HepG2 (cell line): ENCODE data around the gene EFNA2. TPM values are rescaled to one million over a fixed set of nuclear protein-coding genes. Genes with fewer than 3 reads are reported as not detected.
A peak's percentile ranks its signal among the peaks of the same experiment; 100 is the strongest.

ENCODE experiments used
- ASH2L ChIP-seq: fragments of 300-600, 200-600 bp; sonication (generic); IDR thresholded peaks from 2 replicates; pipeline ENCODE4 v1.7.0; 2017; ENCODE audit warnings: low read depth, mild to moderate bottlenecking, moderate library complexity, mixed read lengths, low read length; ENCODE audit not compliant: insufficient read length
- HMG20B ChIP-seq: conservative IDR thresholded peaks from 2 replicates; pipeline ENCODE4 v1.6.1; 2016; ENCODE audit warnings: missing genetic modification reagents, missing compliant biosample characterization
- POLR2AphosphoS5 ChIP-seq: IDR thresholded peaks from 2 replicates; pipeline ENCODE4 v1.6.1; 2012; ENCODE audit warnings: low read depth, low read length
- PRMT3 ChIP-seq: sonication (generic); formaldehyde crosslinking; IDR thresholded peaks from 2 replicates; pipeline ENCODE4 v1.8.1; 2022; ENCODE audit warnings: low read depth, mild to moderate bottlenecking, moderate library complexity, missing genetic modification reagents, borderline replicate concordance
- SRSF4 ChIP-seq: fragments of 200-400 bp; formaldehyde crosslinking; IDR thresholded peaks from one replicate; pipeline ENCODE4 v1.6.1; 2018; ENCODE audit warnings: mild to moderate bottlenecking, low read depth, low read length, moderate library complexity; ENCODE audit not compliant: poor library complexity, severe bottlenecking
- ZNF407 ChIP-seq: sonication (generic); formaldehyde crosslinking; IDR thresholded peaks from one replicate; pipeline ENCODE4 v1.5.1; 2020; ENCODE audit warnings: mild to moderate bottlenecking, missing genetic modification reagents; ENCODE audit errors: not compliant biosample characterization
- ZNF879 ChIP-seq: sonication (generic); formaldehyde crosslinking; IDR thresholded peaks from 2 replicates; pipeline ENCODE4 v1.8.1; 2023; ENCODE audit warnings: missing genetic modification reagents
- polyA plus RNA-seq, 8 experiments: library from polyadenylated mRNA; depleted of rRNA in 3 of 8; stranded (reverse) in 7 of 8; unstranded in 1 of 8; fragments of >200 nt; fragmentation: Illumina TruSeq in 4 of 8; extraction: Trizol in 4 of 8; gene quantifications; 2 replicates each; pipeline versions ENCODE4 v1.2.1 to v1.2.3, GENCODE V29; 2011 to 2016; ENCODE audit warnings: low read depth in 4 of 8, missing spikeins in 1 of 8, mixed read lengths in 1 of 8; ENCODE audit not compliant: insufficient read depth in 1 of 8
- total RNA-seq, 5 experiments: library from RNA; depleted of rRNA; stranded (reverse); fragments of >200 nt; fragmentation: Illumina TruSeq; extraction: Trizol; gene quantifications; 2 replicates each; pipeline ENCODE4 v1.2.3, GENCODE V29; 2016; ENCODE audit warnings: low read depth in 1 of 5
- TF ChIP-seq, protein P1 (sequence below): sonication (generic); formaldehyde crosslinking; IDR thresholded peaks from 2 replicates; pipeline ENCODE4 v1.4.0; 2020; ENCODE audit warnings: missing genetic modification reagents
- TF ChIP-seq, protein P2 (sequence below): sonication (generic); formaldehyde crosslinking; IDR thresholded peaks from 2 replicates; pipeline ENCODE4; 2020; ENCODE audit warnings: missing genetic modification reagents, mild to moderate bottlenecking, borderline replicate concordance

EFNA2 gene
- total and polyA plus RNA-seq, 2 of the 13 experiments (the other 11 are each of a cell fraction or from before 2014, with no cell fraction given): 6.0 to 9.9 TPM

GRCh38 chr19:1290703-1291651 is 5.3 kb downstream of the EFNA2 start (continued):
- TF ChIP-seq ZNF407: no peak
- TF ChIP-seq SRSF4: no peak
- TF ChIP-seq, protein P1, sequence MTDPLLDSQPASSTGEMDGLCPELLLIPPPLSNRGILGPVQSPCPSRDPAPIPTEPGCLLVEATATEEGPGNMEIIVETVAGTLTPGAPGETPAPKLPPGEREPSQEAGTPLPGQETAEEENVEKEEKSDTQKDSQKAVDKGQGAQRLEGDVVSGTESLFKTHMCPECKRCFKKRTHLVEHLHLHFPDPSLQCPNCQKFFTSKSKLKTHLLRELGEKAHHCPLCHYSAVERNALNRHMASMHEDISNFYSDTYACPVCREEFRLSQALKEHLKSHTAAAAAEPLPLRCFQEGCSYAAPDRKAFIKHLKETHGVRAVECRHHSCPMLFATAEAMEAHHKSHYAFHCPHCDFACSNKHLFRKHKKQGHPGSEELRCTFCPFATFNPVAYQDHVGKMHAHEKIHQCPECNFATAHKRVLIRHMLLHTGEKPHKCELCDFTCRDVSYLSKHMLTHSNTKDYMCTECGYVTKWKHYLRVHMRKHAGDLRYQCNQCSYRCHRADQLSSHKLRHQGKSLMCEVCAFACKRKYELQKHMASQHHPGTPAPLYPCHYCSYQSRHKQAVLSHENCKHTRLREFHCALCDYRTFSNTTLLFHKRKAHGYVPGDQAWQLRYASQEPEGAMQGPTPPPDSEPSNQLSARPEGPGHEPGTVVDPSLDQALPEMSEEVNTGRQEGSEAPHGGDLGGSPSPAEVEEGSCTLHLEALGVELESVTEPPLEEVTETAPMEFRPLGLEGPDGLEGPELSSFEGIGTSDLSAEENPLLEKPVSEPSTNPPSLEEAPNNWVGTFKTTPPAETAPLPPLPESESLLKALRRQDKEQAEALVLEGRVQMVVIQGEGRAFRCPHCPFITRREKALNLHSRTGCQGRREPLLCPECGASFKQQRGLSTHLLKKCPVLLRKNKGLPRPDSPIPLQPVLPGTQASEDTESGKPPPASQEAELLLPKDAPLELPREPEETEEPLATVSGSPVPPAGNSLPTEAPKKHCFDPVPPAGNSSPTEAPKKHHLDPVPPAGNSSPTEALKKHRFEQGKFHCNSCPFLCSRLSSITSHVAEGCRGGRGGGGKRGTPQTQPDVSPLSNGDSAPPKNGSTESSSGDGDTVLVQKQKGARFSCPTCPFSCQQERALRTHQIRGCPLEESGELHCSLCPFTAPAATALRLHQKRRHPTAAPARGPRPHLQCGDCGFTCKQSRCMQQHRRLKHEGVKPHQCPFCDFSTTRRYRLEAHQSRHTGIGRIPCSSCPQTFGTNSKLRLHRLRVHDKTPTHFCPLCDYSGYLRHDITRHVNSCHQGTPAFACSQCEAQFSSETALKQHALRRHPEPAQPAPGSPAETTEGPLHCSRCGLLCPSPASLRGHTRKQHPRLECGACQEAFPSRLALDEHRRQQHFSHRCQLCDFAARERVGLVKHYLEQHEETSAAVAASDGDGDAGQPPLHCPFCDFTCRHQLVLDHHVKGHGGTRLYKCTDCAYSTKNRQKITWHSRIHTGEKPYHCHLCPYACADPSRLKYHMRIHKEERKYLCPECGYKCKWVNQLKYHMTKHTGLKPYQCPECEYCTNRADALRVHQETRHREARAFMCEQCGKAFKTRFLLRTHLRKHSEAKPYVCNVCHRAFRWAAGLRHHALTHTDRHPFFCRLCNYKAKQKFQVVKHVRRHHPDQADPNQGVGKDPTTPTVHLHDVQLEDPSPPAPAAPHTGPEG (CRISPR knock-in tag): 0 out of 2 replicates have a peak, but pooled peaks have one; percentile 76
- peak; percentile 61 for TF ChIP-seq ASH2L
- TF ChIP-seq POLR2AphosphoS5: peak; percentile 56
- TF ChIP-seq, protein P2, sequence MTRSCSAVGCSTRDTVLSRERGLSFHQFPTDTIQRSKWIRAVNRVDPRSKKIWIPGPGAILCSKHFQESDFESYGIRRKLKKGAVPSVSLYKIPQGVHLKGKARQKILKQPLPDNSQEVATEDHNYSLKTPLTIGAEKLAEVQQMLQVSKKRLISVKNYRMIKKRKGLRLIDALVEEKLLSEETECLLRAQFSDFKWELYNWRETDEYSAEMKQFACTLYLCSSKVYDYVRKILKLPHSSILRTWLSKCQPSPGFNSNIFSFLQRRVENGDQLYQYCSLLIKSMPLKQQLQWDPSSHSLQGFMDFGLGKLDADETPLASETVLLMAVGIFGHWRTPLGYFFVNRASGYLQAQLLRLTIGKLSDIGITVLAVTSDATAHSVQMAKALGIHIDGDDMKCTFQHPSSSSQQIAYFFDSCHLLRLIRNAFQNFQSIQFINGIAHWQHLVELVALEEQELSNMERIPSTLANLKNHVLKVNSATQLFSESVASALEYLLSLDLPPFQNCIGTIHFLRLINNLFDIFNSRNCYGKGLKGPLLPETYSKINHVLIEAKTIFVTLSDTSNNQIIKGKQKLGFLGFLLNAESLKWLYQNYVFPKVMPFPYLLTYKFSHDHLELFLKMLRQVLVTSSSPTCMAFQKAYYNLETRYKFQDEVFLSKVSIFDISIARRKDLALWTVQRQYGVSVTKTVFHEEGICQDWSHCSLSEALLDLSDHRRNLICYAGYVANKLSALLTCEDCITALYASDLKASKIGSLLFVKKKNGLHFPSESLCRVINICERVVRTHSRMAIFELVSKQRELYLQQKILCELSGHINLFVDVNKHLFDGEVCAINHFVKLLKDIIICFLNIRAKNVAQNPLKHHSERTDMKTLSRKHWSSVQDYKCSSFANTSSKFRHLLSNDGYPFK (CRISPR knock-in tag): peak; percentile 57; the same call in 1 of the 2 replicates
- TF ChIP-seq ZNF879: no peak
- no peak for TF ChIP-seq PRMT3
- peak; percentile 64 for TF ChIP-seq HMG20B (CRISPR knock-in tag)
